Fibroblast of mammary gland (primary cell): ENCODE results near the gene TAF3.

Experiments used
- DNase-seq: peaks from one replicate; pipeline ENCODE4 v3.0.0-alpha.2; 2010; ENCODE audit warnings: low read depth
- H3K4me3 ChIP-seq: 2 replicates; pipeline ENCODE4 v1.5.1; 2011; ENCODE audit warnings: low read depth, mild to moderate bottlenecking, low read length, moderate library complexity; ENCODE audit not compliant: control insufficient read depth
- TF ChIP-seq, protein P1 (sequence below): conservative IDR thresholded peaks from 2 replicates; pipeline ENCODE4 v1.5.1; 2011; ENCODE audit warnings: low read depth, low read length, inconsistent platforms; ENCODE audit not compliant: control insufficient read depth, insufficient read depth

Gene TAF3

DNA sequence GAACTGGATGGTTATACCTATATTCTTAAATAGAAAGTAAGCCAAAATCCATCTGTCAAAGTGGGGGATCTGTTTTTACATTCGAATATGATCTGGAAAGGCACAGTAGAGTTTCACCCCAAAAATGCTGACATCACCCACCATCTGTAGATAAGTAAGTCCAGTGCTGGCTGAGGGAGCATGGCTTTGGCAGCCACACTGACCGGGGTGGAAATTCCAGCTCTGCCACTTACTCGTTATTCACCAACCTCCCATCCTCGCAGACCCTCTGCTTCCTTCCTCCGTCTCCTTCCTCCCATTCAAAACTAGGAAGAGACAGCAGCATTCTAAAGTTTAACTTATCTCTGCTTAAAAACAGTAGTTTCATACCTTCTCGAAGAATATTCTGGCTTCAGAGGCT is 151.3 kb downstream of the TAF3 start:
- no peak overlapping the region for H3K4me3 ChIP-seq
- DNase-seq, result no peak
- TF ChIP-seq, protein P1, sequence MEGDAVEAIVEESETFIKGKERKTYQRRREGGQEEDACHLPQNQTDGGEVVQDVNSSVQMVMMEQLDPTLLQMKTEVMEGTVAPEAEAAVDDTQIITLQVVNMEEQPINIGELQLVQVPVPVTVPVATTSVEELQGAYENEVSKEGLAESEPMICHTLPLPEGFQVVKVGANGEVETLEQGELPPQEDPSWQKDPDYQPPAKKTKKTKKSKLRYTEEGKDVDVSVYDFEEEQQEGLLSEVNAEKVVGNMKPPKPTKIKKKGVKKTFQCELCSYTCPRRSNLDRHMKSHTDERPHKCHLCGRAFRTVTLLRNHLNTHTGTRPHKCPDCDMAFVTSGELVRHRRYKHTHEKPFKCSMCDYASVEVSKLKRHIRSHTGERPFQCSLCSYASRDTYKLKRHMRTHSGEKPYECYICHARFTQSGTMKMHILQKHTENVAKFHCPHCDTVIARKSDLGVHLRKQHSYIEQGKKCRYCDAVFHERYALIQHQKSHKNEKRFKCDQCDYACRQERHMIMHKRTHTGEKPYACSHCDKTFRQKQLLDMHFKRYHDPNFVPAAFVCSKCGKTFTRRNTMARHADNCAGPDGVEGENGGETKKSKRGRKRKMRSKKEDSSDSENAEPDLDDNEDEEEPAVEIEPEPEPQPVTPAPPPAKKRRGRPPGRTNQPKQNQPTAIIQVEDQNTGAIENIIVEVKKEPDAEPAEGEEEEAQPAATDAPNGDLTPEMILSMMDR, result no peak

DNA sequence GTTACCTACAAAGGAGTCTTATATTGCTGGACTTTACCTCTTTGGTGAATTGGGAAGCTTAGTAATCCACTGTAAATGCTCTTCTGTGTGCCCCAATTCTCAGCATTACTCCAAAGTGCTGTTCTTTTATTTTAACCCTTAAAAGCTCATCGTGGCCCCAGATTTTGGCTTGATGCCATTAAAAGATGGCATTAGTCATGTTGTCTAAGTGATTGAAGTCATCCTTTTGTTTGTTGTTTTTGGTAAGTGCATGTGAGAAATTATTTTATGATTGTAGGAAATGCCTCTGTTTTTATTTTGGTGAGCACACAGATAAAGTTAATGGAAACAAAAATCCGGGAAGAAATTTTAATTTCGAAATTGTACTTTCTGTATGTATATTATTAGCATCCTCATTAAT is 153.6 kb downstream of the TAF3 start:
- TF ChIP-seq, protein P1, result no peak
- no peak for DNase-seq
- no peak overlapping the region for H3K4me3 ChIP-seq

DNA sequence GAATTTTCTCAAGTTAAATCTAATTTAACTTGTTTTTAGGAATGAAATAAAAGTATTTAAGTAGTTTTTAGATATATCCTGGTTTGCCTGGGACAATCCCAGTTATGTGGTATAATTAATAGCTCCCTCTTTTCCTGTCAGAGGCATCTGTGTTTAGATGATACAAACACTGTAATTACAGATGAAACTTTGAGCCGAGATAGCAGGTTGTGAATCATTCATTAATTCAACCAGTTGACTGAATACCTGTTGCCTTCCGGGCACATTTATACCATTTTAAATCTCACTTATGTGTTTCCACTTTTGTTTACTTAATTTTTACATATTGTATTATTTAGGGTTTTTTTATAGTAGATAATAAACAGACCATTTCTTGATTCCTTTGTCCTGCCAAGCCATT is 154.1 kb downstream of the TAF3 start:
- H3K4me3 ChIP-seq, result no peak overlapping the region
- TF ChIP-seq, protein P1, result no peak
- DNase-seq, result no peak

DNA sequence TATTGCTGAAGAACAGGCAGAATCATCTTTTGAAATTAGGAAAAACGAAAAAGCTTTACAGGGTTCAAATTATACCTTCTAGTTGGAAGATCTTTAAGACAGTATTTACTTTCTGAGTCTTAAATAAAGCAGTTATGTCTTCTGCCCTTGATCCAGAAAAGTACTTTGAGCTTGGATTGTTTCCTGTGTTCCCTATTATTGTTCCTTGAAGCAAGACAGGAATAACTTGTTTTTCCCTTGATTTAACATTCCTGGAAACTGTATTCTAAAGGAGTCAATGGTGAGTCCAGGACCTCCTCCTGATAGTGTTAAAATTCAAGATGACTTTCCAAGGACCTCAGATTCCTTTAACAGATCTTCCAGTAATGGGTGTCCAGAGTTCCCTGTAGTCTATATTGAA is 161.9 kb downstream of the TAF3 start:
- DNase-seq, result no peak
- TF ChIP-seq, protein P1, result no peak

DNA sequence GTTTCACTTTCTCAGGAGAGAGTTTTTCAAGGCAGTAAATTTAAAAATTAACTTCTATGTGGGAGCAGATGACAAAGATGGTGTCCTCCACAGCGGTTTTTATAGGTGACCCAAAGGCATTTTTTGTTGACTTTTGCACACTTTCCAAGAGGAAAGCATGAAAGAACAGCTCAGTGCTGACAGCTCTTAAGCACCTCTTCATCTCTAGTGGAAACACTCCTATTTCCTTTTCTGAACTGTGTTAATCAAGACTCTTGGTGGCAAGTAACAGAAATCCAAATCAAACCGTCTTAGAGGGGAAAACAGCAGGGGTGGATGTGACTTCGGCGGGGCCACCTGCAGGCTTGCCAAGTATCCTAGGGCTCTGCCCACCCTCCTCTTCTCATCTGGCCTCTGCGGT is 164.4 kb downstream of the TAF3 start:
- H3K4me3 ChIP-seq, result no peak overlapping the region
- TF ChIP-seq, protein P1, result no peak
- DNase-seq, result no peak

More for the DNA sequence above, 161.9 kb downstream of the TAF3 start:
- no peak overlapping the region for H3K4me3 ChIP-seq

DNA sequence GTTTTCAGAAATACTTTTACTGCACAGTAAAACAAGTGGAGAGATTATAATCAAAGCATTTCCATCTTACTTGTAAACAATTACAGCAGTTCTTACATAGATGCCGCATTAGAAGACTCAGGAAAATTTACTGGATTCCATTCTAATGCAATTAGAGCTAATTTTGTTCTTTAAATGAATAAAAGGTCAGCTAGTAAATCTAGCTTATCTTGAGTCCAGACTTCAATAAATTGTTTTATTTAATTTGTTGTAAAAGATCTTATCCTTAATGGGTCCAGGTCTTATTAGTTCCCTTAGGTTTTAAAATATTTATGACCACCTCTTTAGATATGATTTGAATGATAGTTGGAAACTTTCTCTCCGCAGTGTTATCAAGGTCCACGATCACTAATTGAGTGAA is 166.0 kb downstream of the TAF3 start:
- TF ChIP-seq, protein P1, result no peak
- DNase-seq, result no peak
- H3K4me3 ChIP-seq, result no peak overlapping the region

DNA sequence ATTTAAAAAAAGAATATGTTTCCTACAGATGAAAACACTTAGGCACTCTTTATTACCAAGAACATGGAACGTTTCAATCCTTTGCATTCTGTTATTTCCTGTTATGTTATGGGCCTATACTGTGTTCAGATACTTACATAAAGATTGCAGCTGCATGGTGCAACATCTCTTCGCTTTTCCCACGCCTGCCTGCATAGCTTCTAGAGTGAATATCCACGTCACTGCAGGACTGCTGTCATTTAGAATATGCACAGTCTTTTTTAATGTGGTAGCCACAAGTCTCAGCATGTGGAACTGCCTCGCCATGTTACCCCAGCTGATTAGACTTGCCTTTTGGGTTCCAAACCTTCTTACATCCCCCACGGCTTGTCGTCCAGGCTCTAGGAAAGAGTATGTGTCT is 166.6 kb downstream of the TAF3 start:
- TF ChIP-seq, protein P1, result no peak
- DNase-seq, result no peak
- H3K4me3 ChIP-seq, result no peak overlapping the region
